IPS-NIHi7 (cell line): ENCODE results near the gene MTMR12.
"Not testable (repeated sequence)": the region's sequence is repeated elsewhere in the genome, so short reads cannot be mapped to it uniquely, and the experiment has no call there.

Experiments
- DNase-seq: peaks from one replicate; pipeline ENCODE4 v3.0.0; 2012; ENCODE audit warnings: mixed read lengths; ENCODE audit errors: extremely low spot score

Gene MTMR12

DNA sequence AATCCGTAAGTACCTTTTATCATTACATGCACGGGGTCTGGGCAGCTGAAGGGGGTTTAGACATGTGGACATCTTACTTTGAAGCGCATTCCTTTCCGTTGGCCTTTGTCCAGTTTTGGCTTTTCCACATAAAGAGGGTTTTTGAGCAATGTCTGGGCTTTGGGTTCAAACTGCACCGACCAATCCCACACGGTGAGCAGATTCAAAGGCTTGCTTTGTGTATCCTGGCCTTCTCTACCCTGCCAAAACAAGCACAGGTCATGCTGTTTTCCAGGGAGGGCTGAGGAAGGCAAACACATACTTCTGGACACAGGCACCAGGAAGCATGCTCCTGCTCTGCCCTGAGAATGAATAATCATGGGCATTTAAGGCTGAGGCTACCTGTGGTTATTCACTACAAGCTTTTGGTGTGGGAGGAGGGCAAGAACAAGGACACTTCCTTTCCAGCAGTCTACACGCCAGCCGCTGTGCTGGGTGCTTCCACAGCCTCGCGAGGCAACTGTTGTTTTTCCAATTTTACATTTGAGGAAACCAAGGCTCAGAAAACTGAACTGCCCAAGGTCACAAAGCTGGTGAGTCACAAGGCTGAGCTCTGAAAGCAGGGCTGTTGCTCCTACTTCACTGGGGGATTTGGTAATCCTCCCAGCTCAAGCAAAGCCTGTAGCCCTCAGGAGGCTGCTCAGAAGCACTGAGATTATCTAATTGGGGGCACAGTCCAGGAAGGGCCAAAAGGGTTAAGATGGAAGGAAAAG, 78.9 kb downstream of the MTMR12 start:
- no peak for DNase-seq

- no peak for DNase-seq
Measured at GRCh38 chr5:32233220-32233695, 79.5 kb downstream of the MTMR12 start.

DNA sequence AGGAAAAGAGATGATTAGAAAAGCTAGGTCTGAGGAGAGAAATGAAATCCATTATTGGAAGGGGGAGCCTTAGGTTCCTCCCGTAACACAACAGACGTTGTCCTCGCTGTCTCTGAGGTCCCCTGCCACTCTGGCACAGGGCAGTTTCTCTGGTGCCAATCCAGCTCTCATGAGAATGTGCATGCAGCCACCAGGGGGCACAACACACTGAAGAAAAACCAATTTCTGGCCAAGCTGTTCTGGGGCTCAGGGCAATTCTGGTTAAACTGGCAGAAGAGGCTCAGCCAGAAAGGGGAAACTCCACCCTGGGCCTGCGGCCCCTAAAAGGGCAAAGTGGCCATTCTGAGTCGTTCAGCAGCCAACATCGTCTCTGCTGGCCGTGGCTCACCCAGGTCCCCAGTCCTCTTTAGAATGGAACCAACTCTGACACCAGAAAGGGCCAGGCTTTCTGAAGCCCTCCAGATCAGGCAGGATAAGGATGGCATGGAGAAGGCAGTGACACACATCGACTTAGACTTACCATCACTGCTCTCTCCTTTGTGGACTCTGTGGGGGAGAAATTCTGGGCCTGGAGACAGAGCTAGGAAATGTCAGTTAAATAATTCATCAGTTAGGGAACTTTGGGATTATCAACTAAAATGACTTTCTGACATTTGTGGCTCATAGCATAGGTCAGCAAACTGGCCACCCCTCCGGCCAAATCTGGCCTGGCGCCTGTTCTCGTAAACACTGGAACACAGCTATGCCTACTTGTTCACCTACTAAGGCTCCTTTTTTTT, 80.1 kb downstream of the MTMR12 start:
- peak; percentile 77 for DNase-seq

DNA sequence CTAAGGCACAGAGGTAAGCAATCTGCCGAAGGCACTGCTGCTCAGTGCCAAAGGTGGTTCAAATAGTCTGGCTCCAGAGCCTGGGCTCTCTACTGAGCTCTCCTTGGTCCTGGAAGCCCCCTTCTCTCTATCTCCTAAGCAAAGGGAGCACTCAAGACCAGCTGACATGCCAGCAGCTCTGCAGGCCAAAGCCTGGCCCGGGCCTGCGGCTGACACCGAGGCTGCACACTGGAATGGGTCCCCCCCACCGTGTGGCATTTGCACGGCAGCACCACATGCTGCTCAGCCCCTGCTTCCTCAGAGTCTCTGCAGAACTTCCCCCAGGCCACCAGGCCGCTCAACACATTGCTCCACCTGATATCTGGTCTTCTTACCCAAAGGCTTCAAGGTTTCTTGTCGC, 80.8 kb downstream of the MTMR12 start:
- DNase-seq, result peak; percentile 28

DNA sequence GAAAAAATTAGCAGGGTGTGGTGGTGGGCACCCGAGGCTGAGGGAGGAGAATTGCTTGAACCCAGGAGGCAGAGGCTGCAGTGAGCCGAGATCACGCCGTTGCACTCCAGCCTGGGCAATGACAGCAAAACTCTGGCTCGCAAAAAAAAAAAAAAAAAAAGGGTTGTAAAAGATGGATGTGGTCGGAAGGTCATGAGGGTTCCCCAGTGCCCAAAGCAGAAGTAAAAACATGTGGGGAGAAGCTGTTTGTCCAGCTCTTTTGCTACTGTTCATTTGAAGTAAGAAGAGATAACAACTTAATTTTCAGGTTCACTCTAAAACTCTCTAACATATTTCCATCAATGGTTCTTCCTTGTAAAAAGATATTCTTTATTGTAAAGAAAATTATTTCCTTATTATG, 81.5 kb downstream of the MTMR12 start:
- no peak for DNase-seq

DNA sequence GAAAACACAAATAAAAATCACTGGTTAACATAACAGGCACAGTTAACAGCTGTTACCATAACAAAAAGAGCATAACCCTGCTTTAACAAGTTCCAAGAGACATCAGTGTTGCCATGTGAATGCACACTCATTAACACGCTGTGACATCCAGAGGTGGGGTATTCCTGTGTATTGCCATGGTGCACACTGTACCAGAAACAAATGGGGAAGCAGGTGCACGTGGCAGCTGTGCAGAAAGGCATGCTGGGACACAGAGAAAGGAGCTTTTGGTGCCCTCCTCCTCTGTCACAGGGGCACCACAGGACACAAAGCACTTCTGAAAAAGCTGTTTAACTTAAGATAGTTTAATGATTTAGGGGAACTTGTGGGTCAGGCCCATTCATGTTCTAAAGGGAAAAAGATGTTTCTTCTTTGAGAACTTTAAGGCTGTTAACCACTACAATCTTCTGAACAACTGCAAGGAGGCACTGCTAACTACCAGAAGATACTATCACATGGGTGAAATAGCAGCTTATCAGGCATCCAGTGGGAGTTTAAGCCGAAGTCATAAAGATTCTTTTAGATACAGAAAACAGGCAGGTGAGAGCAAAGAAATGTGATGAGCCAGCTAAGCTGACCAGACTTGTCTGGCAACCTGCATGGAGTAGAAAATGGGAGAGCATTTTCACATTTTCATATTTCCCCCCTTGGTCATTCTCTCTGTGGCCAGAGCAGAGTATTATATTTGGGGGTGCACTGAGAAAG, 82.2 kb downstream of the MTMR12 start:
- DNase-seq, result no peak

GRCh38 chr5:32229586-32229985, 83.2 kb downstream of the MTMR12 start:
- no peak for DNase-seq

DNA sequence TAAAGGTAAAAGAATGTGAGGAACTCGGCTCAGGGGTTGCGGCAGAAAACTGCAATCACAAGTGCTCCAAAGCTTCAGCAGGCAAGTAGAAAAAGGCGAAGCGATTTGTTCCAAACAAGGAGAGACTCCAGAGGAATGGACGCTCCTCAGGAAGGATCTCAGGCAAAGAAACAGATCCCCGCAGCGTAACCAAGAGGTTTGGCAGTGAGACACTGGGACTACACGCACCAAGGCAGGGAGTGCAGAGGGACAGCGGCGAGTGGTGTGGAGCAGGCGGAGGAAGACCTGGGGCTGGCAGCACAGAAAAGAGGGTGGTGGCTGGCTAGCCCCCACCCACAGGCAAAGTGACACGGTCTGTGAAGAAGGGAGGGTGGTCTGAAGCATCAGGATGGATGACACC, 83.9 kb downstream of the MTMR12 start:
- DNase-seq, result no peak

DNA sequence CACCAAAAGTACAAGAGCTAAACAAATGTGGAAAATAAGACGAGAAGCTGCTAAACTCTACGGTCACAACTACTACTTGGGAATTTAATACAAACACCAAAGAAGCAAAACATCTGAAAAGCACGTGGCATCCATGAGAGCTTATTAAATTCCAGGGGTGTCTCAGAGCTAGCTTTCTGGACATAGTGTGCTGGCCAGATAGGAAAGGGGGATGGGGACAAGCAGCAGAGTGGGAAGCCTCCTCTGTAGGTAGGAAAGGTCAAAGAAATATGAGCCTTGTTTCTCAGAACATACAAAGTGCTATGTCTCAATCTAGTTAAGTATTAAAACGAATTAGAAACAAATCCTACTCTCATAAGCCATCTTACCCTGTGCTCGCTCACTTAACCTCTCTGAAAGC, 87.3 kb downstream of the MTMR12 start:
- DNase-seq, result no peak

GRCh38 chr5:32223972-32224609, 88.6 kb downstream of the MTMR12 start:
- DNase-seq, result peak; percentile 66

GRCh38 chr5:32222723-32223470, 89.8 kb downstream of the MTMR12 start:
- DNase-seq, result no peak

GRCh38 chr5:32217886-32218396, 94.8 kb downstream of the MTMR12 start:
- no peak for DNase-seq

DNA sequence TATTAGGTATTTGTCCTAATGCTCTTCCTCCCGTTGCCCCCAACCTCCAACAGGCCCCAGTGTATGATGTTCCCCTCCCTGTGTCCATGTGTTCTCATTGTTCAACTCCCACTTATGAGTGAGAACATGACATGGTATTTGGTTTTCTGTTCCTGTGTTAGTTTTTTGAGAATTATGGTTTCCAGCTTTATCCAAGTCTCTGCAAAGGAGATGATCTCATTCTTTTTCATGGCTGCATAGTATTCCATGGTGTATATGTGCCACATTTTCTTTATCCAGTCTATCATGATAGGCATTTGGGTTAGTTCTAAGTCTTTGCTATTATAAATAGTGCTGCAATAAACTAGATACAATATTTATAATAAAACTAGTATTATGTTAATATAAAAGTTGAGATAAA, 98.4 kb downstream of the MTMR12 start:
- DNase-seq, result not testable (repeated sequence)

DNA sequence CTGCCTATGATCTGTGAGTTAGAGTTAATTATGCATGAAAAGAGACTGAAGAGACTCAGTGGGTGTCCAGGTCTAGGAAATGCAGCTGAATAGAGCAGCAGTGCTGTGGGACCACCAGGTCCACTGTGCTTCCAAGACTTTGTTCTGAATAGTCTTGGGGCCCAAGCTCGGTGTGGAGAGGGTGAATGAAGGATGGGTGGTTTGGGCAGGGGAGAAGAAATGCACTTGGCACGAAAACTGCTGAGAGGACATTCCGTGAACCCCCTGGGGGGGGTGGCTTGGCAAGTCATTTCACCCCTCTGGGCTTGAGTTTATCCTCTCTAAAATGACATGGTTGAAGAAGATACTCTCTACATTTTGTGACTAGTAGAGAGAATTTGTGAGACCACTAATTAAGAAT, 102.6 kb downstream of the MTMR12 start:
- no peak for DNase-seq

GRCh38 chr5:32208837-32209236, 103.9 kb downstream of the MTMR12 start:
- not testable (repeated sequence) for DNase-seq

DNA sequence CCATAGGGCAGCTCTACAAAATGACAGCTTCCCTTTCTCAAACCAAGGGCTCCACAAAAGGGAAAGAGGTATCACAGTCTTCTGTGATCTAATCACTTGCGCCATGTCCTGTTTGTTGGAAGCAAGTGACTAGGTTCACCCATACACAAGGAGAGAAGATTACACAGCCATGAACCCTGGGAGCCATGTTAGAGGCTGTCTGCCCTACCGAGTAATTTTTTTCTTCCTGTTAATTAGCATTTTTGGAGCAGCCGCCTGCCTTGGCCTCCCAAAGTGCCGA, 105.4 kb downstream of the MTMR12 start:
- no peak for DNase-seq

- DNase-seq, result no peak
Measured at GRCh38 chr5:32206509-32207354, 106.0 kb downstream of the MTMR12 start.

- no peak for DNase-seq
Measured at GRCh38 chr5:32206053-32206452, 106.7 kb downstream of the MTMR12 start.

DNA sequence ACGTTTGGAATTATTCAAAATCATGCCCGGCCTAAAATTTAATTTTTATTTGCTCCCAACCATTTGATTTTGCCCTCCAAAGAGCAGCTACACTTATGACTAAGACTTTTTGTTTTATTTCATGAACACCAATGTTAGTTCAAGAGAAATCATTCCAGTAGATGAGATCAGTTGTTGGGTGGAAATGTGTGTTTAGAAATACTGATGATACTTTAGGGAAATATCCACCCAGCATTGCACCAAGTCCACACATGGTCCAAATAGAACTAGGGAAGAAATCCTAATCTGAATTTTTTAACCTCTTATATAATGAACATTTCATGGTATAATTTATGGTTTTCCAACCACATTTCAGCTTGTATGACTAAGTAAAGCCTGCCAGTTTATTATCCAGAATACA, 110.3 kb downstream of the MTMR12 start:
- DNase-seq, result no peak

DNA sequence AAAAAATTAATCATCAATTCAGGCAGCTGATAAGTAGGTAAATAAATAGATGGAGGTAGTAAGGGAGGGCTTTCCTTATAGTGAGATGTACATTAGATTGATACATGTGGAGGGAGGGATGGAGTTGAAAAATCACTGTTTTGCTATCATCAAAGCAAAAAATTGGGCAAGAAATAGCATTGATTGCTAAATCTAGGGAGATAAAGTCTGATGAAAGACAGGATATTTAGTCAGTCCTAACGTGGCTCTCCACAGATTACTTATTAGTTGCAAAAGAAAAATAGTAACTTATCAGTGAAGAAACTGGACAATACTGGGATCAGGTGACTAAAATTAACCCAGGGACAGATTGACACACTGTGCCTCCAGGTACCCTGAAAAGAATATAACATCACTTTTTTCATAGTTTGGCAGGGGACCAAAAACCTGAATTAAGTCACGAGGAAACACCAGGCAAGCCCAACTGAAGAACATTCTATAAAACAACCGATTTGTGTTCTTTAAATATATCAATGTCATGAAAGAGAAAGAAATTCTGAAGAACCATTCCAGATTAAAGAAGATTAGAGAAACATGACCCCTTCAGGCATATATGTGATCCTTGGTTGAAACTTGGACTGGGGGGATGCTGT, 111.5 kb downstream of the MTMR12 start:
- no peak for DNase-seq
